ENCODE measurements around the gene FAM120C.

DNA sequence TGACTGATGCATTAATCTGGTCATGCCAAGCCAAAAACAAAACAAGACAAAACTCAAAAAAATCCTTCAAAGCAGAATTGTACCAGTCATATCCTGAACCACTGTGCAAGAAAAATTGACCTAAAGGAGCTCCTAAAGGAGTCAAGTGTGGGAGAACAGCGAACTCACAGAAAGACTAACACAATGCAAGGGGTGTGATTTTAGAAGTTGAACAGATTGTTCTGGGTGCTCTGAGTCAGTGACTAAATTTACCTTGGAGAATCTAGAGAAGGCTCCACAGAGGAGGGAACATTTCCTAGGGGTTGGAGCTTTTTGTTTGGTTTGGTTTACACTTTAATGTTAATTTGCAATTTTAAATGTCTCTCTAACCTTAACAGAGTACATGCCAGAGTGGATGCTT is 89.9 kb downstream of the FAM120C start:
- TF ChIP-seq RAD21 (IDR thresholded peaks at IDR 0.05; ENCODE audit: low read length), result no peak
- TF ChIP-seq, protein P1, sequence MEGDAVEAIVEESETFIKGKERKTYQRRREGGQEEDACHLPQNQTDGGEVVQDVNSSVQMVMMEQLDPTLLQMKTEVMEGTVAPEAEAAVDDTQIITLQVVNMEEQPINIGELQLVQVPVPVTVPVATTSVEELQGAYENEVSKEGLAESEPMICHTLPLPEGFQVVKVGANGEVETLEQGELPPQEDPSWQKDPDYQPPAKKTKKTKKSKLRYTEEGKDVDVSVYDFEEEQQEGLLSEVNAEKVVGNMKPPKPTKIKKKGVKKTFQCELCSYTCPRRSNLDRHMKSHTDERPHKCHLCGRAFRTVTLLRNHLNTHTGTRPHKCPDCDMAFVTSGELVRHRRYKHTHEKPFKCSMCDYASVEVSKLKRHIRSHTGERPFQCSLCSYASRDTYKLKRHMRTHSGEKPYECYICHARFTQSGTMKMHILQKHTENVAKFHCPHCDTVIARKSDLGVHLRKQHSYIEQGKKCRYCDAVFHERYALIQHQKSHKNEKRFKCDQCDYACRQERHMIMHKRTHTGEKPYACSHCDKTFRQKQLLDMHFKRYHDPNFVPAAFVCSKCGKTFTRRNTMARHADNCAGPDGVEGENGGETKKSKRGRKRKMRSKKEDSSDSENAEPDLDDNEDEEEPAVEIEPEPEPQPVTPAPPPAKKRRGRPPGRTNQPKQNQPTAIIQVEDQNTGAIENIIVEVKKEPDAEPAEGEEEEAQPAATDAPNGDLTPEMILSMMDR (conservative IDR thresholded peaks at IDR 0.05; ENCODE audit: low read depth, low read length), result no peak
- no peak for TF ChIP-seq CEBPB (IDR thresholded peaks at IDR 0.05; ENCODE audit: low read depth, low read length)
- TF ChIP-seq MXI1 (IDR thresholded peaks at IDR 0.05; ENCODE audit: borderline replicate concordance, low read depth, low read length), result no peak
- TF ChIP-seq SMC3 (IDR thresholded peaks at IDR 0.05; ENCODE audit: low read depth, low read length), result no peak
- no peak for TF ChIP-seq FOS (IDR thresholded peaks at IDR 0.05; ENCODE audit: low read depth, low read length)
- no peak for TF ChIP-seq MAZ (IDR thresholded peaks at IDR 0.05; ENCODE audit: borderline replicate concordance, low read depth, low read length)
- TF ChIP-seq POLR2A (IDR thresholded peaks at IDR 0.05; ENCODE audit: low read depth, low read length), result no peak
- no peak for TF ChIP-seq RCOR1 (IDR thresholded peaks at IDR 0.05; ENCODE audit: insufficient replicate concordance, low read length)

Measured in IMR-90 (cell line).